Esophagus muscularis mucosa (tissue), 4 donors: ENCODE data around the gene STXBP6.

Experiments
- EP300 ChIP-seq: sonication (generic); formaldehyde crosslinking; IDR thresholded peaks from one replicate; pipeline ENCODE4 v1.6.1; 2017; ENCODE audit warnings: antibody characterized with exemption
- POLR2A ChIP-seq: fragments of 450-650 bp; IDR thresholded peaks from one replicate; pipeline ENCODE4 v1.6.1; 2017; ENCODE audit warnings: antibody characterized with exemption, moderate library complexity, mild to moderate bottlenecking, low read depth
- POLR2AphosphoS5 ChIP-seq, 2 donors: sonication (generic); formaldehyde crosslinking; IDR thresholded peaks; one replicate each; pipeline ENCODE4 v1.6.1; 2017; ENCODE audit warnings: antibody characterized with exemption in 2 of 2
- TF ChIP-seq, protein P1 (sequence below), 3 experiments: fragments of 200-600 bp in 2 of 3; fragments of 450-650 bp in 1 of 3; sonication (generic) in 2 of 3; IDR thresholded peaks; one replicate each; pipeline ENCODE4 v1.5.1; 2017 to 2019; ENCODE audit warnings: antibody characterized with exemption in 3 of 3, mild to moderate bottlenecking in 2 of 3, moderate library complexity in 1 of 3

DNA sequence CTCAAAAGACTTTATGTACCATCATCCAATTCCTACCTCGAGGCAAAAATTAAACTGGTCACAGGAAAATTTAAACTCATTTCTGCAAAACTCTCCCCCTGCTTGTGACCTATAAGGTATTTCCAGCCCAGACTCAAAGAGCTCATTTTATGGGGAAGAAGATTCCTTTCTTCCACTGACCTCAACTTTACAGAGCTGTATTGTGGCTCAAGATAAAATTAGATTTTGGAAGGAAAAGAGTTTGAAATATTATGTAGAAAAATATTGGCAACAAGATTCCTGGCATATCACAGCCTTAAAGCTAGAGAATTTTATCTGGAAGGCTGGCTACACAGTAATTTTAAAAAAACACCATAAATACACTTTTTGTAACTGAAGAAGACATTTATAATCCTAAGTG, 91.7 kb downstream of the STXBP6 start:
- TF ChIP-seq, protein P1, sequence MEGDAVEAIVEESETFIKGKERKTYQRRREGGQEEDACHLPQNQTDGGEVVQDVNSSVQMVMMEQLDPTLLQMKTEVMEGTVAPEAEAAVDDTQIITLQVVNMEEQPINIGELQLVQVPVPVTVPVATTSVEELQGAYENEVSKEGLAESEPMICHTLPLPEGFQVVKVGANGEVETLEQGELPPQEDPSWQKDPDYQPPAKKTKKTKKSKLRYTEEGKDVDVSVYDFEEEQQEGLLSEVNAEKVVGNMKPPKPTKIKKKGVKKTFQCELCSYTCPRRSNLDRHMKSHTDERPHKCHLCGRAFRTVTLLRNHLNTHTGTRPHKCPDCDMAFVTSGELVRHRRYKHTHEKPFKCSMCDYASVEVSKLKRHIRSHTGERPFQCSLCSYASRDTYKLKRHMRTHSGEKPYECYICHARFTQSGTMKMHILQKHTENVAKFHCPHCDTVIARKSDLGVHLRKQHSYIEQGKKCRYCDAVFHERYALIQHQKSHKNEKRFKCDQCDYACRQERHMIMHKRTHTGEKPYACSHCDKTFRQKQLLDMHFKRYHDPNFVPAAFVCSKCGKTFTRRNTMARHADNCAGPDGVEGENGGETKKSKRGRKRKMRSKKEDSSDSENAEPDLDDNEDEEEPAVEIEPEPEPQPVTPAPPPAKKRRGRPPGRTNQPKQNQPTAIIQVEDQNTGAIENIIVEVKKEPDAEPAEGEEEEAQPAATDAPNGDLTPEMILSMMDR (IDR thresholded peaks at IDR 0.05), result no peak
- no peak for TF ChIP-seq POLR2AphosphoS5 (IDR thresholded peaks at IDR 0.05)
- TF ChIP-seq EP300, result no peak
- TF ChIP-seq POLR2A, result no peak
